ENCODE measurements around the gene TRIOBP. TPM values are rescaled to one million over a fixed set of nuclear protein-coding genes. Genes with fewer than 3 reads are reported as not detected.

TRIOBP gene
- total RNA-seq, 1 donor from 2014 or later: 156 TPM

DNA sequence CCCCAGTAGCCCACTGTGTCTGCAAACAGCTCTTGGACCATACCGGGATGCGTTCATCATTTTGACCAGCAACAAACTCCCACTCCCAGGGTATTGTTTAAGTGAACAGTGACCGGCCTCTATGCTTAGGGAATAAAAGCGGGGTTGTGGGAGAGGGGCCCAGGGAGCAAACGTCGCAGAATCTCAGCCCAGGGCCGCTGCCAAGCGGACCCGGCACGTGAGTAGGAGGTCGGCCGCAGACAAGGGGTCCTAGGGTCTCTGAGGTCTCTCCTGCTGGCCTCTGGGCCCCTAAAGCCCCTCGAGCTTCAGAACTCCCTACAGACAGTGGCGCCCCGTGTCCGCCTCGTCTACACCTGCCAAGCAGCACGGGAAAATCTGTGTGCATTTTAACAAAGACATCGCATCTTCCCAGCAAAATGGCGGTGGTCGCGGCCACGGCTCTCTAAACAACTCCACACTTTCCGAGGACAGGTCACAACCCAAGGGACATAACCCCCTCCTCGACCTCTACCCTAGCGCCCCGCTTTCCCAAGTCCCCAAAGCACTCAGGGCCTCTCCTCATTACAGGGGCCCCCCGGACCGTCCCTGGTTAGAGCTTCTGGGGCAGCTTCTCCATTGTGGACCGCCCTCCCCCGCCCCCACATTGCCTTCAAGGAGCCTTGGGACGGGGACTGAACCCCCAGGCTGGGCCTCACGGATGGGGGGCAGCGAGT, 106.9 kb downstream of the TRIOBP start:
- DNase-seq (ENCODE audit: low read depth in 2 of 2): no peak

DNA sequence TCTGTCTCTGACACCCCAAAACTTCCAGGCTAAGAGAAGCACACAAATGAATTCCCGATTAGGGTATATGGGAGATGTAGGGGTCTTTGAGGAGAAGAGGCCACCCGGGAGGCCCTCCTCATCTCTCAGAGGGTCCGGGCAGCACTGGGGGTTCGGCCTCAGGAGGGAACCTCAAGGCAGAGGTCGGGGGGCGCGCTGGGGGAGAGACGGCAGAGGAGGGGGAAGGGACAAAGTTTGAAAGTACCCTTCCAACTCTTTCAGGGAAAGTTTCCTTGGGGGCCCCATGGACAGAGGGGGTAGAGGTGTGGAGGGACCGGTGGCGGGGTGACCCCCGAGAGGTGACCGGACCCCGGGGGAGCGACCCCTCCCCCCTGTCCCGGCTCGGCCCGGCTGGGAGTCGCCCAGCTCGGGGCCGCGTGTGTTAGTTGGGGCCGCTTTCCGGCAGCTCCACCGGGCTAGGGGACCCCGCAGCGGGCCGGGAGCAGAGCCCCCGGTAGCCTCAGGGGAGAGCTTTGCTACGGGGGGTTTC, 107.6 kb downstream of the TRIOBP start:
- DNase-seq (ENCODE audit: low read depth in 2 of 2): no peak

DNA sequence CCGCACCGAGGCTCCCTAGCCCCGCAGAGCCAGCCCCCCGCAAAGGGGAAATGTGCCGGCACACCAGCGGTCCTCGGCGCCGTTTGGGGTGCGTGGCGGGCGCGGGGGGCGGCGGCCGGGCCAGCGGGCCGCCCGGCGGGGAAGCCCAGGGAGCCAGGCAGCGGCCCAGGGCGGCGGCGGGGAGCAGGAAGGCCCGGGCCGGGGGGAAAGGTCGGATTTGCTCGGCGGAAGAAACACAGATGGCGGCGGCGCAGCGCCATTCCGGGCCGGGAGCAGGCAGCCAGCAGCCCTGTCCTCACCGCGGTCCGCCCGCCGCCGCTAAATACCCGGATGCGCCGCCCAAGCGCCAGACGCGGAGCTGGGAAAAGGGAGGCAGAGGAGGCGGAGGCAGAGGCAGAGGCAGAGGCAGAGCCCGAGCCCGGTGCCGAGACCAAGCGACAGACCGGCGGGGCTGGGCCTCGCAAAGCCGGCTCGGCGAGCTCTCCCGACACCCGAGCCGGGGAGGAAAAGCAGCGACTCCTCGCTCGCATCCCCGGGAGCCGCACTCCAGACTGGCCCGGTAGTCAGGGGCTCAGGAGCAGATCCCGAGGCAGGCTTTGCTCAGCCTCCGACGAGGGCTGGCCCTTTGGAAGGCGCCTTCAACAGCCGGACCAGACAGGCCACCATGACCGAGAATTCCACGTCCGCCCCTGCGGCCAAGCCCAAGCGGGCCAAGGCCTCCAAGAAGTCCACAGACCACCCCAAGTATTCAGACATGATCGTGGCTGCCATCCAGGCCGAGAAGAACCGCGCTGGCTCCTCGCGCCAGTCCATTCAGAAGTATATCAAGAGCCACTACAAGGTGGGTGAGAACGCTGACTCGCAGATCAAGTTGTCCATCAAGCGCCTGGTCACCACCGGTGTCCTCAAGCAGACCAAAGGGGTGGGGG, 108.3 kb downstream of the TRIOBP start:
- peak; percentile 85 to 93 for DNase-seq (ENCODE audit: low read depth in 2 of 2)

DNA sequence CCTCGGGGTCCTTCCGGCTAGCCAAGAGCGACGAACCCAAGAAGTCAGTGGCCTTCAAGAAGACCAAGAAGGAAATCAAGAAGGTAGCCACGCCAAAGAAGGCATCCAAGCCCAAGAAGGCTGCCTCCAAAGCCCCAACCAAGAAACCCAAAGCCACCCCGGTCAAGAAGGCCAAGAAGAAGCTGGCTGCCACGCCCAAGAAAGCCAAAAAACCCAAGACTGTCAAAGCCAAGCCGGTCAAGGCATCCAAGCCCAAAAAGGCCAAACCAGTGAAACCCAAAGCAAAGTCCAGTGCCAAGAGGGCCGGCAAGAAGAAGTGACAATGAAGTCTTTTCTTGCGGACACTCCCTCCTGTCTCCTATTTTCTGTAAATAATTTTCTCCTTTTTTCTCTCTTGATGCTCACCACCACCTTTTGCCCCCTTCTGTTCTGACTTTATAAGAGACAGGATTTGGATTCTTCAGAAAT, 109.0 kb downstream of the TRIOBP start:
- no peak for DNase-seq (ENCODE audit: low read depth in 2 of 2)

DNA sequence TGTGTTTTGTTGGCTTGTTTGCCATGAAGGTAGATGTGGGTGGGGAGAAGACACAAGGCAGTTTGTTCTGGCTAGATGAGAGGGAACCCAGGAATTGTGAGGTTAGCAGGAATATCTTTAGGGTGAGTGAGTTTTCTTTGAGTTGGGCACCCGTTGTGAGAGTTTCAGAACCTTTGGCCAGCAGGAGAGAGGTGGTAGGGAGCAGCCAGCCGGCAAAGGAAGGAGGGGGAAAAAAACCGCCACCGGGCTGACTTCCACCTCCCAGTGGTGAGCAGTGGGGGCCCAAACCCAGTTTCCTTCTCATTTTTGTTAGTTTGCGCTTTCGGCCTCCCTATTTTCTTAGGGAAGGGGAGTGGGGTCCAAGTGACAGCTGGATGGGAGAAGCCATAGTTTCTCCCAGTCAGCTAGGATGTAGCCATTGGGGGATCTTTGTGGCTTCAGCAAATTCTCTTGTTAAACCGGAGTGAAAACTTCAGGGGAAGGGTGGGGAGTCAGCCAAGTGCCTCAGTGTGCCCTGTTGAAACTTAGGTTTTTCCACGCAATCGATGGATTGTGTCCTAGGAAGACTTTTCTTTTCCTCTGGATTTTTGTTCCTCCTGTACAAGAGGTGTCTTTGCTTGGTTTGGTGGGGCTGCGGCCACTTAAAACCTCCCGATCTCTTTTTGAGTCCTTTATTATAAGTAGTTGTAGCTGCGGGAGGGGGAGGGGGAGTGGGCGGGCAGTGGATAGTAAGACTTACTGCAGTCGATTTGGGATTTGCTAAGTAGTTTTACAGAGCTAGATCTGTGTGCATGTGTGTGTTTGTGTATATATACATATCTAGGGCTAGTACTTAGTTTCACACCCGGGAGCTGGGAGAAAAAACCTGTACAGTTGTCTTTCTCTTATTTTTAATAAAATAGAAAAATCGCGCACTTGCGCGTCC, 109.8 kb downstream of the TRIOBP start:
- DNase-seq (ENCODE audit: low read depth in 2 of 2): peak in 1 of 2 donors; percentile 39

DNA sequence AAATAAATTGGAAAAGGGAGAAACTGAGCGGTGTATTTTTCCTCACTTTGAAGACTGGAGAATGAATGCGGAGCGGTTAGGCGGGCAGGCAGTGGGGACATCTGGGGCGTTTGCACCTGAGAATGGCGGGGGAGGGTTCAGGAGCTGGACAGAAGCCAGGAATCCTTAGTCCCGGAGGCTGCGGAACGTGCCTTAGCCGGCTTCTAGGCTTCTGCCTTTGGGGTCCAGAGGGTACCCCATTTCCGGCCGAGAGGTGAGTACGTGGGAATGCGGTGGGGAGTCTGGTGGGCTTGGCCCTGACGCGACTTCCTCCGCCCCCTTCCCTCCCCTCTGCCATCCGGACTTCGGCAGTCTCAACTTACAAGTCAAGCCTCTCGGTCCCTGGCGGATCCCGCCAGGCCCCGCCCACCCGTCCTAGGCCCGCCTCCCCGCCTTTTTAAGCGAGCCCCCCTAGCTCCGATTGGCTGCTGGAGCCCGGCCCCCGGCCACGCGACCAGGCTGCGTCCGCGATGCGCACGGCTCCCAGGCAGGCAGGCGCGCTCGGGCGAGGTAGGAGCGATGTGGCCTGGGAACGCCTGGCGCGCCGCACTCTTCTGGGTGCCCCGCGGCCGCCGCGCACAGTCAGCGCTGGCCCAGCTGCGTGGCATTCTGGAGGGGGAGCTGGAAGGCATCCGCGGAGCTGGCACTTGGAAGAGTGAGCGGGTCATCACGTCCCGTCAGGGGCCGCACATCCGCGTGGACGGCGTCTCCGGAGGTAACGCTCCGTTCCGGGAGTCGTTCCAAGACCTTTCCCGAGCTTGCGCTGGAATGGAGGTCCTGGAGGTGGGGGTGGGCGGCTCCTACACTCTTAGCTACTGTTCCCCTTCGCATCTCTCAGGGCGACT, 110.8 kb downstream of the TRIOBP start, which contains the start of gene GCAT:
Gene GCAT, plus strand, starts transcription at position 525 of the 884 bp plus-strand sequence. Its CDS starts 34 bp downstream, at position 559.
- peak; percentile 96 for DNase-seq (ENCODE audit: low read depth in 2 of 2)

DNA sequence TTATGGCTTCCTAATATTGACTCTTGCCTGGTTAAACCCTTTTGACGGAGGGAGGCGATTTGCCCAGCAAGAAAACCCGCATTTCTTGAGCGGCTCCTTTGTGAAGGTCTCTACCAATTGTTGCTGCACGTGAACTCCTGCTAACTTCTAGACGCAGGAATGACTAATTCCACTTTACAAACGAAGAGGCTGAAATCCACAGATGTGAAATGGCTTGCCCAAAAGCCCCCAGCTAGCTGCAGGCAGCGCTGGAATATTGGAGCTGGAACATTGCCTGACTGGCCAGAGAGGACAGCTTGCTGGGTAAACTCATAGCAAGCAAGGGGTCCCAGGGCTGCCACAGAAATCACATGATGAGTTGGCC, 111.4 kb downstream of the TRIOBP start:
- DNase-seq (ENCODE audit: low read depth in 2 of 2): no peak

DNA sequence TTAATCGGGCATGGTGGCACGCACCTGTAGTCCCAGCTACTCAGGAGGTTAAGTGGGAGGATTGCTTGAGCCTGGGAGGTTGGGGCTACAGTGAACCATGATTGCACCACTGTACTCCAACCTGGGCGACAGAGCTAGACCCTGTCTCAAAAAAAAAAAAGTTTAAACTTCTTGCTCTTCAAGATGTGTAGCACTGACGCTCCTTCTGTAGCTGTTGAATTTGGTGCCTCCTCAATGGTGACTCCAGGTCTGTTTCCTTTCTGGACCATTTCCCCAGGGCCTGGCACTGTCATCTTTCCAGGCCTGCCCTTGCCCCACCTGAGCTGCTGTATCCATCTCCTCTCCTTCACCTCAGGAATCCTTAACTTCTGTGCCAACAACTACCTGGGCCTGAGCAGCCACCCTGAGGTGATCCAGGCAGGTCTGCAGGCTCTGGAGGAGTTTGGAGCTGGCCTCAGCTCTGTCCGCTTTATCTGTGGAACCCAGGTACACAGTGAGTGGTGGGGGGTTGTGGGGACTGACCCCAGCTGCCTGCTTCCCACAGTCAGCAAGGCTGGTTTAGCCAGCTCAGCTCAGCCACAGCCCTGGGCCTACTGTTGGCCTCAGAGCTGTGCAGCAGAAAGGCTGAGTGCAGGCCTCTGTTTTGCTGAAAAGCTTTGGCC, 113.0 kb downstream of the TRIOBP start:
- DNase-seq (ENCODE audit: low read depth in 2 of 2): no peak

DNA sequence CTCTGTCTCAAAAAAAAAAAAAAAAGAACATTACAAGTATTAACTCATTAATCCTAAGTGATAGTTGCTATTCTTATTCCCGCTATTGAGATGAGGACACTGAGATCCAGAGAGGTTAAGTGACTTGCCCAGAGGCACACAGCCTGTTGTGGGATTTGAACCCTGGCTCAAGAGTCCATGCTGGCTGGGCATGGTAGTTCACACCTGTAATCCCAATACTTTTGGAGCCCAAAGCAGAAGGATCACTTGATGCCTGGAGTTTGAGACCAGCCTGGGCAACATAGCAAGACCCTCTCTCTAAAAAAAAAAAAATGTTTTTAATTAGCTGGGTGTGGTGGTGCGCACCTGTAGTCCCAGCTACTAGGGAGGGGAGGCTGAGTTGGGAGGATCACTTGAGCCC, 115.0 kb downstream of the TRIOBP start:
- no peak for DNase-seq (ENCODE audit: low read depth in 2 of 2)

DNA sequence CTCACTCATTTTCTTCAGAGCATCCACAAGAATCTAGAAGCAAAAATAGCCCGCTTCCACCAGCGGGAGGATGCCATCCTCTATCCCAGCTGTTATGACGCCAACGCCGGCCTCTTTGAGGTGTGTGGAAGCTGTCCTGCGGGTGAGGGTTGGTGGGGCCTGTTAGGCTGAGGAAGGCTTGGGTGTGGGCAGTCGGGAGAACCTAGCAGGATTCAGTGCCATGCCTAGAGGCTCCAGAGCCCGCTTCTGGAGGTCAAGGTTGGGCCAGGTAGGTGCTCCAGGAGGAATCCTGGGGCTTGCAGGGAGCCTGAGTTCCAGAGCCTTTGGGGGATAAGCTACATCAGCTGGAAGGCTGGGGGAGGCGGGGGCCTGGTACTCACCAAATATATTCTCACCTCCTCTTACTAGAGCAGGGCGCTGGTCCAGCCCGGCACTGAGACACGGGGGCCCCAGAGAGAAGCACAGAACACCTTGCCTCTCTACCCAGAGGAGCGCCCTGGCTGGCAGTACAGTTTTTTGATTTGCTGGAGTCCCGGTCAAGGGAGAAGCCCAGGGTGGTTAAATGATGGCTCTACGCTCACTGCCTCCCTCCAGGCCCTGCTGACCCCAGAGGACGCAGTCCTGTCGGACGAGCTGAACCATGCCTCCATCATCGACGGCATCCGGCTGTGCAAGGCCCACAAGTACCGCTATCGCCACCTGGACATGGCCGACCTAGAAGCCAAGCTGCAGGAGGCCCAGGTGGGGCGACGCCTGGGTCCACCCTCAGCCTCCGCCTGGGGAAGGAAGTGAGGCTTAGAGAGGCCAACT, 116.2 kb downstream of the TRIOBP start:
- DNase-seq (ENCODE audit: low read depth in 2 of 2): no peak

DNA sequence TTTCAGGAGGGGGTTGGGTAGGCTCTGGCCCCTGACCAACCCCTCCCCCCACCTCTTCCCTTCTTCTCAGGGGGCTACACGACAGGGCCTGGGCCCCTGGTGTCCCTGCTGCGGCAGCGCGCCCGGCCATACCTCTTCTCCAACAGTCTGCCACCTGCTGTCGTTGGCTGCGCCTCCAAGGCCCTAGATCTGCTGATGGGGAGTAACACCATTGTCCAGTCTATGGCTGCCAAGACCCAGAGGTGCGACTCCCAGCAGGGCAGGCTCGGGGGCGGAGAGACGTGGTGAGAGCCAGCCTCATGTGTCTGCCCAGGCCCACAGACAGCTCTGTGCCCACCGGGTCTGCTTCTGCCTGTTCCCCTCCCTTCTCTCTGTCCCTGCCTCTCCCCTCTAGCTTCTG, 118.7 kb downstream of the TRIOBP start:
- no peak for DNase-seq (ENCODE audit: low read depth in 2 of 2)

DNA sequence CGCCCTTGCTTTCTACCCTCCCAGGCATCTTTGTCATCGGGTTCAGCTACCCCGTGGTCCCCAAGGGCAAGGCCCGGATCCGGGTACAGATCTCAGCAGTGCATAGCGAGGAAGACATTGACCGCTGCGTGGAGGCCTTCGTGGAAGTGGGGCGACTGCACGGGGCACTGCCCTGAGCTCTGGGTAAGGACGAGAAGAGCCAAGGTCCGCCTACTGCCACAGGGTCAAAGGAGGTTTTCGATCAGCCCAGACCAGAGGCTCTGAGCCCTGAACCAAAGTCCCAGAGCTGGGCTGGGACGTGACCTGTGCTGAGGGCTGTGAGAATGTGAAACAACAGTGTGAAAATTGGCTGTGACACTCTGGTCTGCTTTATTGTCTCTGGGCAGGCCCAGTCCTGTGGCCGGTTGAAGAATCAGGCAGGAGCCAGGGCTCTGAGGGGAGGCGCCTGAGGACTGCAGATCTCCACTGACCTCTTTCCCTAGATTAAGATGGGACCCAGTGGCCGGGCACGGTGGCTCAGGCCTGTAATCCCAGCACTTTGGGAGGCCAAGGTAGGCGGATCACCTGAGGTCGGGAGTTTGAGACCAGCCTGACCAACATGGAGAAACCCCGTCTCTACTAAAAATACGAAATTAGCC, 119.8 kb downstream of the TRIOBP start:
- no peak for DNase-seq (ENCODE audit: low read depth in 2 of 2)

DNA sequence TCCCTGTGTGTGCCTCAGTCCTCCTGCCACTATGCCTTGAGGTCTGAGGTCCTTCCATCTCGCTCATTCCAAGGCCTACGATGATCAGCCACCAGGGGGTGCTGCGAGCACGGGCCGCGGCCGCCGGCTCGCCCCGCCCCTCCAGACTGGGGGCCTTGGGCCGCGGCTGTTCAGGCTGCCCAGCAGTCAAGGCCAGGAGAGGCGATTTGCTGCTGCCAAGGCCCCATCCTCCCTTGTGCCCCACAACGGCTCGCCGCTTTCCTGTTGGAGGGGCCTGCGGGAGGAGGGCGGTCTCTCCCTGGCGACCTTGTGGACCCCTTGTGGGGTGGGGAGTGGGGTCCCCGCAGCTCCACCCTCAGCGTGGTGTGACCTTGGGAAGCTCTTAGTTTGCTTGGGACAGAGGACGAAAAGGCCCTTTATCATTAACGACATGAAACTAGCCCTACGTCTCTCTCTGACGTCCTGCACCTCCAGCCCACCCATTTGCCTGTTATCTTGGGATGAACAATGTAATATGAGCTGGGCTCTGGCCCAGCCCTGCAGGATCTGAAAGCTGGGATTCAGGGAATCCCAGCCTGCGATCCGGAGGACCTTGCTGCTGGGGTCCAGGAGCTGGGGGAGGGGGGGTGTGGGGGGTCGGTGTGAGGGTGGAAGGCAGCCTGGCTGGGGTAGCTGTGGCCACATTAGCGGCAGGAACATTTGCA, 121.0 kb downstream of the TRIOBP start:
- DNase-seq (ENCODE audit: low read depth in 2 of 2): peak; percentile 81 to 83

DNA sequence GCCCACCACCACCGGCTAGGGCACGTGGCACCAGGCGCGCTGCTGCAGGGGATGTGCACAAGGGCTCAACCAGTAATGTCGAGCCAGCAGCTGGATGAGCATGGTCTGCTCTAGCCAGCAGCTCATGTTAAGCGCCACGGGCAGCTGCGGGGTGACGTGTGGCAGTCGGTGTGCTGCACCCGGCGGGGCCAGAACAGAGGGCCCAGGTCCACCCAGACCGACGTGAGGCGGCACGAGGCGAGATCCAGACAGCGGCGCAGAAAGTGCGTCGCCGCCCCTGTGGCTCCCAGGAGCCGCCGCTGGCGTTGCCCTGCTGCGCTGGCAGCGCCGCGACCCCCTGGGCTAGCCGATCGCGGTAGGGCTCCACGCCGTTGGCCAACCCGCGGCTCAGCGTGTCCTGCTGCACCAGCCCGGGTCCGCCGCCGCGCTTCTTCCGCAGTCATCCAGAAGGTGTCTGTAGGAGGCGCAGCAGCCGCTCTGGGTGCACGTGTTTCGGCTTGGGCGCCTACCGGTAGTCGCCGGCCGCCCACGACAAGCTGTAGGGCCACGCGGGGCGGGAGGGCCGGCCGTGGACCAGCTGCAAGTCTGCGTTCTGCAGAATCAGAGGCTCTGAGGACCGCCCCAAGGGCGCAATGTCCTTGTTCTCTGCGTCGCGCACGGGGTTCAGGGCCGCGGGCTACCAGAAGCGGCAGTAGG, 121.7 kb downstream of the TRIOBP start:
- DNase-seq (ENCODE audit: low read depth in 2 of 2): peak; percentile 67 to 70

DNA sequence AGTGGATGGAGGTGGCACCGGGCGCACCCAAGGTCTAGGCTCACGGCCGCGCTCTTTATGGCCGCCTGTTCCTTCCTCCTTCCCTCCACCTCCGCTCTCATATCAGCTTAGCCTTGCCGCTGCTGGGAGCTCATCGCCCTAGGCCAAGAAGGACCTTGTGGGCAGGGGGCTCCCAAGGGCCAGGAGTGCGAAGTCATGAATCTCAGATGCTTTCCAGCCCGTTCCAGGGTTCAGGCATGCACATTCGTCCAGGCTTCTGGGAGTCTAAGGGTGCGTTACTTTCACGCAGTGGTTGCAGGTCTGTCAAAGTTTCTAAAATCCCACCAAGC, 122.2 kb downstream of the TRIOBP start:
- no peak for DNase-seq (ENCODE audit: low read depth in 2 of 2)

DNA sequence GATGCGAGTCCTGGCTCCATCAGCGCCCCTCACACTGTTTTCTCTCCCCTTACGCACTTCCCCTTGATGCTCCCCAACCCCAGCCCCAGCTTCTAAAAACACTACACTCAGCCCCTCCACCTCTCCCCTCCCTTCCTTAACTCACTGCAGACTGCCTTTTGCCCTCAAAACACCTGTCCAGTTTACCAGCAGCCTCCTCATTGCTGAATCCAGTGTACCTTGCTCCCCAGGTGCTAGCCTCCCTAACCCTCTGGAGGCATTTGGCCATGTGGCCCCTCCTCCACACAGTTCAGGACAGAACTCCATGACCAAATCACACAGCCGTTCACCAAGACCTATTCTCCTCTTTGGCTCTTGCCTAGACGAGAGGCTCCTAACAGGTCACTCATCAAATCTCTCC, 123.5 kb downstream of the TRIOBP start:
- no peak for DNase-seq (ENCODE audit: low read depth in 2 of 2)

Data from lung microvascular endothelial cell (primary cell).